Globus pallidus (tissue), 1 donor: ENCODE results near the gene PRKCQ.

Experiments used
- DNase-seq: peaks from one replicate; pipeline ENCODE4 v3.0.0-alpha.2; 2015; ENCODE audit warnings: low spot score

The PRKCQ gene

GRCh38 chr10:6567884-6568283, 12.2 kb downstream of the PRKCQ start:
- no peak for DNase-seq

GRCh38 chr10:6567203-6567703, 12.8 kb downstream of the PRKCQ start:
- DNase-seq = no peak

GRCh38 chr10:6565588-6565987, 14.5 kb downstream of the PRKCQ start:
- no peak for DNase-seq

- DNase-seq = no peak
Observed at GRCh38 chr10:6564367-6564766, 15.7 kb downstream of the PRKCQ start.

GRCh38 chr10:6563731-6564130, 16.3 kb downstream of the PRKCQ start:
- DNase-seq = no peak

- no peak for DNase-seq
Observed at GRCh38 chr10:6563075-6563474, 17.0 kb downstream of the PRKCQ start.

- DNase-seq = no peak
Observed at GRCh38 chr10:6562221-6562620, 17.9 kb downstream of the PRKCQ start.

- no peak for DNase-seq
Observed at GRCh38 chr10:6561552-6561951, 18.5 kb downstream of the PRKCQ start.

- DNase-seq = no peak
Observed at GRCh38 chr10:6558759-6559461, 21.2 kb downstream of the PRKCQ start.

- DNase-seq = no peak
Observed at GRCh38 chr10:6558272-6558671, 21.8 kb downstream of the PRKCQ start.

- no peak for DNase-seq
Observed at GRCh38 chr10:6553937-6554336, 26.1 kb downstream of the PRKCQ start.

GRCh38 chr10:6543431-6544005, 36.6 kb downstream of the PRKCQ start:
- no peak for DNase-seq

- DNase-seq = no peak
Observed at GRCh38 chr10:6542999-6543430, 37.1 kb downstream of the PRKCQ start.

- no peak for DNase-seq
Observed at GRCh38 chr10:6539833-6540232, 40.2 kb downstream of the PRKCQ start.

- DNase-seq = no peak
Observed at GRCh38 chr10:6537770-6538169, 42.3 kb downstream of the PRKCQ start.

- no peak for DNase-seq
Observed at GRCh38 chr10:6536102-6536501, 44.0 kb downstream of the PRKCQ start.

- DNase-seq = no peak
Observed at GRCh38 chr10:6535156-6535764, 44.8 kb downstream of the PRKCQ start.

GRCh38 chr10:6532321-6532720, 47.8 kb downstream of the PRKCQ start:
- DNase-seq = no peak

- DNase-seq = no peak
Observed at GRCh38 chr10:6530966-6531365, 49.1 kb downstream of the PRKCQ start.

GRCh38 chr10:6530211-6530840, 49.8 kb downstream of the PRKCQ start:
- DNase-seq = no peak

GRCh38 chr10:6528198-6528950, 51.7 kb downstream of the PRKCQ start:
- no peak for DNase-seq

GRCh38 chr10:6525599-6526165, 54.4 kb downstream of the PRKCQ start:
- no peak for DNase-seq
